Diencephalon (tissue), 1 donor: ENCODE results near the gene NEUROG1. TPM values are rescaled to one million over a fixed set of nuclear protein-coding genes. Genes with fewer than 3 reads are reported as not detected.

Experiments
- total RNA-seq: library from RNA; depleted of rRNA; stranded (reverse); fragments of >200 nt; gene quantifications from one replicate; pipeline ENCODE4 v1.2.3, GENCODE V29; 2014

NEUROG1 gene, protein sequence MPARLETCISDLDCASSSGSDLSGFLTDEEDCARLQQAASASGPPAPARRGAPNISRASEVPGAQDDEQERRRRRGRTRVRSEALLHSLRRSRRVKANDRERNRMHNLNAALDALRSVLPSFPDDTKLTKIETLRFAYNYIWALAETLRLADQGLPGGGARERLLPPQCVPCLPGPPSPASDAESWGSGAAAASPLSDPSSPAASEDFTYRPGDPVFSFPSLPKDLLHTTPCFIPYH
- total RNA-seq = not detected

GRCh38 chr5:135535820-135536801 is at the start of gene NEUROG1:
Gene NEUROG1, minus strand, starts transcription at chr5:135535964. Its CDS starts 274 bp downstream, at chr5:135535690.

GRCh38 chr5:135578685-135579341 is 43.0 kb upstream of the NEUROG1 start, which contains the start of gene CXCL14:
Gene CXCL14, minus strand, starts transcription at chr5:135578991. Its CDS starts 213 bp downstream, at chr5:135578778.

Other genes with a start within 250 kb of the NEUROG1 start
- 121 TPM for gene MACROH2A1, start 136.7 kb downstream of the NEUROG1 start, total RNA-seq
- not detected for gene DCANP1, start 88.6 kb downstream of the NEUROG1 start, total RNA-seq
- gene TIFAB, start 83.6 kb downstream of the NEUROG1 start, total RNA-seq = not detected
- gene CXCL14, start 43.0 kb upstream of the NEUROG1 start, total RNA-seq = 10.6 TPM